GM12891 (cell line): ENCODE measurements around the gene EXOSC7.
"Not testable (repeated sequence)": the region's sequence is repeated elsewhere in the genome, so short reads cannot be mapped to it uniquely, and the experiment has no call there.

Source experiments
- DNase-seq: peaks from one replicate; pipeline ENCODE4 v3.0.0; 2011; ENCODE audit warnings: low spot score; ENCODE audit not compliant: insufficient read length
- FAIRE-seq: peaks from 2 replicates; lab custom pipeline; 2011; peaks lifted over from hg19 to GRCh38; lab: Jason Lieb, UNC
- PAX5 ChIP-seq: IDR thresholded peaks from 2 replicates; pipeline ENCODE4 v1.6.1; 2011; ENCODE audit warnings: low read length, moderate library complexity, mild to moderate bottlenecking; ENCODE audit not compliant: insufficient read depth, severe bottlenecking
- POLR2A ChIP-seq: IDR thresholded peaks from 2 replicates; pipeline ENCODE4 v1.6.1; 2011; ENCODE audit warnings: low read depth, low read length, control low read depth
- POLR2AphosphoS5 ChIP-seq: IDR thresholded peaks from 2 replicates; pipeline ENCODE4 v1.6.1; 2011; ENCODE audit warnings: low read depth, low read length, control low read depth
- POU2F2 ChIP-seq: IDR thresholded peaks from 2 replicates; pipeline ENCODE4 v1.6.1; 2011; ENCODE audit warnings: low read depth, mild to moderate bottlenecking, control low read depth, low read length, moderate library complexity
- SPI1 ChIP-seq: IDR thresholded peaks from 2 replicates; pipeline ENCODE4 v1.6.1; 2011; ENCODE audit warnings: low read depth, low read length, control low read depth
- TAF1 ChIP-seq: IDR thresholded peaks from 2 replicates; pipeline ENCODE4 v1.6.1; 2011; ENCODE audit warnings: low read depth, low read length, control low read depth

The EXOSC7 gene

GRCh38 chr3:44942202-44942921 lies 33.7 kb upstream of the EXOSC7 start:
- TF ChIP-seq POLR2A (no peak), POU2F2 (no peak), SPI1 (no peak), TAF1 (no peak), POLR2AphosphoS5 (no peak), PAX5 (no peak)
- FAIRE-seq (no peak), DNase-seq (no peak)

- no peak for FAIRE-seq
- TF ChIP-seq TAF1 (no peak), POLR2AphosphoS5 (no peak), SPI1 (no peak), PAX5 (no peak), POLR2A (no peak), POU2F2 (no peak)
- no peak for DNase-seq
These were observed 27.8 kb upstream of the EXOSC7 start for GRCh38 chr3:44948239-44948638.

- FAIRE-seq, result not testable (repeated sequence)
These were observed 26.3 kb upstream of the EXOSC7 start for GRCh38 chr3:44949770-44950169.

GRCh38 chr3:44950275-44950734 lies 25.7 kb upstream of the EXOSC7 start:
- DNase-seq (no peak), FAIRE-seq (no peak)
- TF ChIP-seq POLR2A (no peak), POU2F2 (no peak), POLR2AphosphoS5 (no peak)

More at GRCh38 chr3:44949770-44950169, 26.3 kb upstream of the EXOSC7 start:
- DNase-seq, result not testable (repeated sequence)

- TF ChIP-seq POLR2AphosphoS5, result no peak
- TF ChIP-seq TAF1, result no peak
- TF ChIP-seq PAX5, result no peak
- TF ChIP-seq POU2F2, result no peak
- TF ChIP-seq SPI1, result no peak
- no peak for TF ChIP-seq POLR2A
- DNase-seq, result no peak
- FAIRE-seq, result no peak
These were observed 23.4 kb upstream of the EXOSC7 start for GRCh38 chr3:44952689-44953088.

GRCh38 chr3:44954304-44954703 lies 21.7 kb upstream of the EXOSC7 start:
- FAIRE-seq (no peak), DNase-seq (no peak)
- TF ChIP-seq POLR2AphosphoS5 (no peak), PAX5 (no peak), TAF1 (no peak), POU2F2 (no peak), POLR2A (no peak), SPI1 (no peak)

GRCh38 chr3:44954962-44955361 lies 21.1 kb upstream of the EXOSC7 start:
- DNase-seq (peak; percentile 30), FAIRE-seq (no peak)
- TF ChIP-seq POU2F2, result no peak
- peak; percentile 98 for TF ChIP-seq SPI1

GRCh38 chr3:44955917-44956316 lies 20.1 kb upstream of the EXOSC7 start:
- no peak for DNase-seq
- FAIRE-seq, result peak; percentile 23
- TF ChIP-seq SPI1 (no peak), POU2F2 (no peak), POLR2A (no peak), PAX5 (no peak)

GRCh38 chr3:44957986-44958385 lies 18.1 kb upstream of the EXOSC7 start:
- no peak for DNase-seq
- no peak for FAIRE-seq
- no peak for TF ChIP-seq POLR2AphosphoS5
- no peak for TF ChIP-seq SPI1
- TF ChIP-seq POLR2A, result no peak
- no peak for TF ChIP-seq TAF1
- TF ChIP-seq PAX5, result no peak
- TF ChIP-seq POU2F2, result no peak

- TF ChIP-seq POU2F2 (no peak), PAX5 (no peak), POLR2A (no peak), SPI1 (no peak), POLR2AphosphoS5 (no peak), TAF1 (no peak)
- no peak for DNase-seq
- FAIRE-seq, result no peak
These were observed 17.7 kb upstream of the EXOSC7 start for GRCh38 chr3:44958386-44958785.
